ENCODE results near the gene MBOAT1. TPM values are rescaled to one million over a fixed set of nuclear protein-coding genes. Genes with fewer than 3 reads are reported as not detected.

Gene MBOAT1
- total RNA-seq, 1 donor from 2014 or later, result 5.4 TPM

GRCh38 chr6:20159098-20159497 is 53.2 kb downstream of the MBOAT1 start:
- no peak overlapping the region for H3K27ac ChIP-seq
- intact Hi-C loops (cut with DNase I), result no loop called here
- no peaks in the 10 kb centered on the region for H3K27me3 ChIP-seq
- no peak overlapping the region for H3K4me3 ChIP-seq
- no peak for DNase-seq (ENCODE audit: low spot score in 2 of 2)
- no peaks in the 10 kb centered on the region for H3K9me3 ChIP-seq
- no peaks in the 10 kb centered on the region for H3K36me3 ChIP-seq
- no peak for TF ChIP-seq CTCF (IDR thresholded peaks at IDR 0.05)
- peaks cover 0 to 4% of the 10 kb centered on the region in 2 donors for H3K4me1 ChIP-seq

GRCh38 chr6:20158676-20159075 is 53.6 kb downstream of the MBOAT1 start:
- H3K27me3 ChIP-seq, result no peaks in the 10 kb centered on the region
- DNase-seq (ENCODE audit: low spot score in 2 of 2), result no peak
- no peaks in the 10 kb centered on the region for H3K36me3 ChIP-seq
- no peak overlapping the region for H3K27ac ChIP-seq
- H3K9me3 ChIP-seq, result no peaks in the 10 kb centered on the region
- no peak for TF ChIP-seq CTCF (IDR thresholded peaks at IDR 0.05)
- H3K4me3 ChIP-seq, result no peak overlapping the region
- peaks cover 0 to 4% of the 10 kb centered on the region in 2 donors for H3K4me1 ChIP-seq
- intact Hi-C loops (cut with DNase I), result no loop called here

GRCh38 chr6:20156824-20157223 is 55.4 kb downstream of the MBOAT1 start:
- no peak for DNase-seq (ENCODE audit: low spot score in 2 of 2)
- TF ChIP-seq CTCF (IDR thresholded peaks at IDR 0.05), result no peak
- Histone ChIP-seq H3K4me1 (peaks cover 0 to 4% of the 10 kb centered on the region in 2 donors), H3K36me3 (peaks cover 0 to 1% of the 10 kb centered on the region in 2 donors), H3K27me3 (no peaks in the 10 kb centered on the region), H3K4me3 (no peak overlapping the region), H3K27ac (no peak overlapping the region), H3K9me3 (no peaks in the 10 kb centered on the region)
- intact Hi-C loops (cut with DNase I), result no loop called here

GRCh38 chr6:20154753-20155152 is 57.5 kb downstream of the MBOAT1 start:
- H3K27ac ChIP-seq, result no peak overlapping the region
- intact Hi-C loops (cut with DNase I), result no loop called here
- peaks cover 0 to 12% of the 10 kb centered on the region in 2 donors for H3K36me3 ChIP-seq
- no peak for TF ChIP-seq CTCF (IDR thresholded peaks at IDR 0.05)
- no peaks in the 10 kb centered on the region for H3K9me3 ChIP-seq
- no peaks in the 10 kb centered on the region for H3K4me1 ChIP-seq
- no peak overlapping the region for H3K4me3 ChIP-seq
- no peaks in the 10 kb centered on the region for H3K27me3 ChIP-seq
- no peak for DNase-seq (ENCODE audit: low spot score in 2 of 2)

- Histone ChIP-seq H3K4me1 (no peaks in the 10 kb centered on the region), H3K36me3 (peaks cover 0 to 12% of the 10 kb centered on the region in 2 donors), H3K4me3 (no peak overlapping the region), H3K27me3 (no peaks in the 10 kb centered on the region), H3K27ac (no peak overlapping the region), H3K9me3 (no peaks in the 10 kb centered on the region)
- intact Hi-C loops (cut with DNase I), result no loop called here
- DNase-seq (ENCODE audit: low spot score in 2 of 2), result no peak
- no peak for TF ChIP-seq CTCF (IDR thresholded peaks at IDR 0.05)
Measured at GRCh38 chr6:20153194-20153593, 59.1 kb downstream of the MBOAT1 start.

GRCh38 chr6:20148433-20148832 is 63.8 kb downstream of the MBOAT1 start:
- DNase-seq (ENCODE audit: low spot score in 2 of 2), result no peak
- intact Hi-C loops (cut with DNase I), result no loop called here
- H3K36me3 ChIP-seq, result peaks cover 0 to 23% of the 10 kb centered on the region in 2 donors
- H3K4me1 ChIP-seq, result no peaks in the 10 kb centered on the region
- H3K4me3 ChIP-seq, result no peak overlapping the region
- TF ChIP-seq CTCF (IDR thresholded peaks at IDR 0.05), result no peak
- H3K27ac ChIP-seq, result no peak overlapping the region
- no peaks in the 10 kb centered on the region for H3K27me3 ChIP-seq
- no peaks in the 10 kb centered on the region for H3K9me3 ChIP-seq
